HG03175 (cell line): ENCODE results near the gene FYB2.
"Not testable (repeated sequence)": the region's sequence is repeated elsewhere in the genome, so short reads cannot be mapped to it uniquely, and the experiment has no call there.

ENCODE experiments used
- ATAC-seq: cut with Tn5 transposase; IDR thresholded peaks from one replicate; pipeline ENCODE4 v1.9.1; 2021; ENCODE audit warnings: mild to moderate bottlenecking, moderate library complexity; ENCODE audit not compliant: unreplicated experiment

Gene FYB2

GRCh38 chr1:56798053-56798471 is 21.1 kb downstream of the FYB2 start:
- no peak for ATAC-seq

GRCh38 chr1:56797065-56797685 is 22.0 kb downstream of the FYB2 start:
- no peak for ATAC-seq

GRCh38 chr1:56795870-56796269 is 23.3 kb downstream of the FYB2 start:
- ATAC-seq: no peak

GRCh38 chr1:56790036-56790435 is 29.2 kb downstream of the FYB2 start:
- no peak for ATAC-seq

- no peak for ATAC-seq
Measured at GRCh38 chr1:56788588-56788987, 30.6 kb downstream of the FYB2 start.

- ATAC-seq: no peak
Measured at GRCh38 chr1:56788102-56788501, 31.1 kb downstream of the FYB2 start.

- no peak for ATAC-seq
Measured at GRCh38 chr1:56787330-56787729, 31.9 kb downstream of the FYB2 start.

- ATAC-seq: no peak
Measured at GRCh38 chr1:56782773-56783172, 36.4 kb downstream of the FYB2 start.

- ATAC-seq: no peak
Measured at GRCh38 chr1:56780826-56781225, 38.4 kb downstream of the FYB2 start.

- no peak for ATAC-seq
Measured at GRCh38 chr1:56780128-56780750, 39.0 kb downstream of the FYB2 start.

GRCh38 chr1:56777972-56778371 is 41.2 kb downstream of the FYB2 start:
- no peak for ATAC-seq

GRCh38 chr1:56774732-56775131 is 44.5 kb downstream of the FYB2 start:
- ATAC-seq: not testable (repeated sequence)

GRCh38 chr1:56774067-56774609 is 45.1 kb downstream of the FYB2 start:
- ATAC-seq: peak; percentile 77

GRCh38 chr1:56773341-56774066 is 45.7 kb downstream of the FYB2 start:
- ATAC-seq: no peak

- no peak for ATAC-seq
Measured at GRCh38 chr1:56771717-56772116, 47.5 kb downstream of the FYB2 start.

- no peak for ATAC-seq
Measured at GRCh38 chr1:56758794-56759193, 60.4 kb downstream of the FYB2 start.

- ATAC-seq: no peak
Measured at GRCh38 chr1:56758135-56758534, 61.1 kb downstream of the FYB2 start.

- no peak for ATAC-seq
Measured at GRCh38 chr1:56755911-56756310, 63.3 kb downstream of the FYB2 start.

GRCh38 chr1:56754708-56755479 is 64.3 kb downstream of the FYB2 start:
- no peak for ATAC-seq

- no peak for ATAC-seq
Measured at GRCh38 chr1:56745231-56745630, 74.0 kb downstream of the FYB2 start.

GRCh38 chr1:56728964-56729363 is 90.2 kb downstream of the FYB2 start:
- ATAC-seq: no peak
